UCSD-AML1 (cell line): Measurements from ENCODE around the gene CRISPLD2.
"Not testable (repeated sequence)": the region's sequence is repeated elsewhere in the genome, so short reads cannot be mapped to it uniquely, and the experiment has no call there.

Source experiments
- DNase-seq: peaks from one replicate; lab custom pipeline; 2025; ENCODE audit not compliant: unreplicated experiment; lab: John Stamatoyannopoulos, UW

The CRISPLD2 gene

GRCh38 chr16:84839956-84840355 is 20.2 kb downstream of the CRISPLD2 start:
- no peak for DNase-seq

- no peak for DNase-seq
Observed at GRCh38 chr16:84840687-84841627, 21.2 kb downstream of the CRISPLD2 start.

- DNase-seq, result no peak
Observed at GRCh38 chr16:84841787-84842300, 22.1 kb downstream of the CRISPLD2 start.

- no peak for DNase-seq
Observed at GRCh38 chr16:84842516-84843148, 22.8 kb downstream of the CRISPLD2 start.

- no peak for DNase-seq
Observed at GRCh38 chr16:84843149-84844048, 23.6 kb downstream of the CRISPLD2 start.

DNA sequence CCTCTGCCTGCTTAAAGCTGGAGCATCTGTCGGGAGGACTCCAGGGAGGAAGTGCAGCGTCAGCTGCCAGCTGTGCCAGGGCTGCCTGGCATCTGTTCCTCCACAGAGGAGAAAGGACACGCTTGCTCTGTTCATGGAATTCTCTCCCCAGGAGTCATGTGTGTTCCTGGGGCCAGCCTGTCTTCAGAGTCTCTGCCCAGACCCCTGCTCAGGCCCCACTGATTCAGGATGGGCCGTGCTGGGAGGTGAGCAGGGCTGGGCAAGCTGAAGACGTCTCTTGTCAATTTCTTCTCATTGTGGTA is 24.2 kb downstream of the CRISPLD2 start:
- DNase-seq, result no peak

DNA sequence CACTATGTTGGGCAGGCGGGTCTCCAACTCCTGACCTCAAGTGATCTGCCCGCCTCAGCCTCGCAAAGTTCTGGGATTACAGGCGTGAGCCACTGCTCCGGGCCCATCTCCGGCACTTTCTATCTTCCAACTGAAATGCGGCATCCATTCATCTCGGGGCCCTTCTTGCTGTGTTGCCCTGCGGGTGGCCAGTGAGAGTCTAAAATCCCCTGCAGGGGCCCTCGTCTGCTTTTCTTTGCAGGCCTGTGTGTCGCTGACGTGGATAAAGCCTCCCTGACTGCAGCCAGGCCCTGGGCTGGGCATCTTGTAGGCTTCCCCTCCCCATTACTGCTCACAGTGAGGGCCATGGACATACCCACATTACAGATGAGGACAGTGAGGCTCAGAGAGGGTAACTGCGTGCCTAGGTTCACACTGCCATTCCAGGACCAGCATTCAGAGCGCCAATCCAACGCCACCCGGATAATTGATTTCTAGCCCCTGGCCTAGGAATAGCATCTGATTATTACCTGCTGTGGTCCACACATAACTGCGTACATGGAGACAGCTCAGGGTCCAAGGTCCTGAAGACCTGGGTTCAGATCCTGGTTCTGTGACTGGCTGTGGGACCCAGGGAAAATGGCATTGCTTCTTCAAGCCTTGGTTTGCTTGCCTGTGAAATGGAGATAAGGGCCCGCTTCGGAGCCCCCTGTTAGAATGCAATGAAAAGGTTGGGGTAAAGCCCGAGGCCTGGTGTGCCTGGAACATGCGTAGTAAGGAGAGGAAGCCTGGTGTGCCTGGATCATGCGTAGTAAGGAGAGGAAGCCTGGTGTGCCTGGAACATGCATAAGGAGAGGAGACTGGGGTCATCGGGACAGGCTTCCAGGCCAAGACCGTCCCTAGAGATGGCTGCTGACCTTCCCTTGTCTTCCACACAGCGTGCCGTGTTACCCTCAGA is 25.0 kb downstream of the CRISPLD2 start:
- DNase-seq, result no peak

- no peak for DNase-seq
Observed at GRCh38 chr16:84845496-84846002, 25.8 kb downstream of the CRISPLD2 start.

- no peak for DNase-seq
Observed at GRCh38 chr16:84847564-84848355, 28.0 kb downstream of the CRISPLD2 start.

DNA sequence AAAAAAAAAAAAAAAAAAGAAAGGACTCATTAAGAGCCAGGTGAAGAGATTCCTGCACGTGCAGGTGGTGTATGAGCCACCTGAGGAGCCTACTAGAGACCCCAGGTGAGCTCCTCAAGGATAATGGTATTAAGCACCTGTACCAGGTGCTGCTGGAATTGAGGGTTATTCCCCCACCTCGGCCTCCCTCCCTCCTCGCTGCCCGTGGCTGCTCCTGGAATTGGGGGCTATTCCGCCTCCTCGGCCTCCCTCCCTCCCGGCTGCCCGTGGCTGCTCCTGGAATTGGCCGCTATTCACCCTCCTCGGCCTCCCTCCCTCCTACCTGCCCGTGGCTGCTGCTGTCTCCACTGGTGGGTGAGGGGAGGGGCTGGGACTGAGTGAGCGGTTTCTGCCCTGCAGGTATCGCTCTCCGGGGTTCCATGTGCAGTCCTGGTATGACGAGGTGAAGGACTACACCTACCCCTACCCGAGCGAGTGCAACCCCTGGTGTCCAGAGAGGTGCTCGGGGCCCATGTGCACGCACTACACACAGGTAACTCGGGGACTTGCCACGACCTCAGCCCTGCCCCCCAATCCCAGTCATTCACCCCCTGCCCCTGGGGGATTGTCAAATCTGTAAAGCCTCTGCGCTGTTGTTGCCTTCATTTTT is 29.3 kb downstream of the CRISPLD2 start:
- no peak for DNase-seq

- DNase-seq, result no peak
Observed at GRCh38 chr16:84849751-84850150, 30.0 kb downstream of the CRISPLD2 start.

DNA sequence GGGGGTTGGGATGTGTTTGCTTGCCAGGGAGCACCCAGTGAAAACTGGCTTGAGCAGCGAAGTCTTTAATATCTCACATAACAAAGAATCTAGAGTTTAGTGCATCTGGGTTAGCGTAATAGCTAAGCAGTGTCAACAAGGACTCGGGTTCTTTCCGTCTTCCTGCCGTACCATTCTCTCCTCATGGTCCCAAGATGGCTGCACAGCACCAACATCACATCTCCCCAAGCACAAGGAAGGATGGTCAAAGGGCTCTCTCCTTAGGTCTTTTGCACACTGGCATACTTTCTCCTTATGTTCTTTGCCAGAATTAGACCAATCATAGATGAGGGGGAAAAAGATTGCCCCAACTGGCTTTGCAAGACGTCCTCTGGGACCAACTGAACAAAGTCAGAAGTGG is 30.9 kb downstream of the CRISPLD2 start:
- DNase-seq, result no peak

- DNase-seq, result no peak
Observed at GRCh38 chr16:84851192-84852127, 31.7 kb downstream of the CRISPLD2 start.

GRCh38 chr16:84853534-84853933 is 33.7 kb downstream of the CRISPLD2 start:
- no peak for DNase-seq

DNA sequence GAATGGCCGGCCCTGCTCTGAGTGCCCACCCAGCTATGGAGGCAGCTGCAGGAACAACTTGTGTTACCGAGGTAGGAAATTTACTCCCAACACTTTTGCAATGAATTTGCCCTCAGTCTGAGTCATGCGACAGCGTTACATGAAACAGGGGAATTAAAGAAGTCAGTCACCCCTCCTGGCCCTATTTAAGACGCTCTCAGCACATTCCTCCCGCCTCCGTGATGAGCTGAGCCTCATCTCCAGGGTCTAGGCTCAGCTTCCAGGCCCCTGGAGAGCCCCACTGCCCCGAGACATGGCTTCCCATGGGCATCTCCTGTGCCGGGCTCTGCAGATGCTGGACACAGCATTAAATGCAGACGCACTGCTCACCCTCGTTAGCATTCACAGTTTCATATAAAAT is 35.0 kb downstream of the CRISPLD2 start:
- DNase-seq, result no peak

- not testable (repeated sequence) for DNase-seq
Observed at GRCh38 chr16:84855435-84856202, 35.8 kb downstream of the CRISPLD2 start.

- DNase-seq, result not testable (repeated sequence)
Observed at GRCh38 chr16:84856203-84856581, 36.4 kb downstream of the CRISPLD2 start.
